ENCODE data around the gene AOPEP. TPM values are rescaled to one million over a fixed set of nuclear protein-coding genes. Genes with fewer than 3 reads are reported as not detected.
"Not testable (repeated sequence)": the region's sequence is repeated elsewhere in the genome, so short reads cannot be mapped to it uniquely, and the experiment has no call there.

The AOPEP gene
- total RNA-seq, 1 experiment from 2014 or later, result 15.0 TPM

DNA sequence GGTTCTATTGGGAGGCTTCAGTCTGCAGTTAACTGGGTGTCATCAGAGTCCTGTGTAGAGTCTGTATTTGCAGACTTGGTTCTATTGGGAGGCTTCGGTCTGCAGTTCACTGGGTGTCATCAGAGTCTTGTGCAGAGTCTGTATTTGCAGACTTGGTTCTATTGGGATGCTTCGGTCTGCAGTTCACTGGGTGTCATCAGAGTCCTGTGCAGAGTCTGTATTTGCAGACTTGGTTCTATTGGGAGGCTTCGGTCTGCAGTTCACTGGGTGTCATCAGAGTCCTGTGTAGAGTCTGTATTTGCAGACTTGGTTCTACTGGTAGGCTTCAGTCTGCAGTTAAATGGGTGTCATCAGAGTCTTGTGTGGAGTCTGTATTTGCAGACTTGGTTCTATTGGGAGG is 239.5 kb downstream of the AOPEP start:
- H2BK20ac ChIP-seq (ENCODE audit: low read depth, low read length, poor library complexity, severe bottlenecking); H3K36me3 Mint-ChIP-seq (ENCODE audit: insufficient read depth in 1 of 3, low read depth in 3 of 3); H2AK5ac ChIP-seq (ENCODE audit: insufficient read length, low read length); H3K56ac ChIP-seq (ENCODE audit: insufficient read length, low read depth, low read length); H3K27ac ChIP-seq (ENCODE audit: insufficient read length, low read depth, low read length); H4K8ac ChIP-seq (replicated peaks; ENCODE audit: insufficient read length, low read depth, low read length); H4K91ac ChIP-seq (ENCODE audit: insufficient read length, low read depth, low read length); H3K4ac ChIP-seq (ENCODE audit: low read depth, low read length); DNase-seq; H3K9ac ChIP-seq (ENCODE audit: extremely low read depth, insufficient read length, low read length); H3K79me1 ChIP-seq (ENCODE audit: insufficient read depth, low read depth, low read length, poor library complexity, severe bottlenecking); H3K27me3 Mint-ChIP-seq (ENCODE audit: low read depth); H4K5ac ChIP-seq (ENCODE audit: insufficient read length, low read depth, low read length); H4K20me1 ChIP-seq (ENCODE audit: control insufficient read depth, insufficient read depth, insufficient read length); H3K9me3 ChIP-seq (ENCODE audit: control insufficient read depth, low read depth, low read length); H2BK120ac ChIP-seq (ENCODE audit: low read depth, low read length, poor library complexity, severe bottlenecking); H3K4me2 ChIP-seq (ENCODE audit: insufficient read depth, insufficient read length, low read length); H3K4me1 Mint-ChIP-seq; H2BK12ac ChIP-seq (ENCODE audit: insufficient read length, low read depth, low read length); H3K79me2 ChIP-seq (ENCODE audit: insufficient read depth, low read length); H3T11ph ChIP-seq (ENCODE audit: low read length); H3K14ac ChIP-seq (ENCODE audit: insufficient read depth, low read length); H3K18ac ChIP-seq (ENCODE audit: insufficient read length, low read depth, low read length); H2BK5ac ChIP-seq (ENCODE audit: insufficient read length, low read length); H3K4me1 ChIP-seq (ENCODE audit: insufficient read depth, low read length); H3K9me3 Mint-ChIP-seq; H3K27ac Mint-ChIP-seq; H2AFZ ChIP-seq (ENCODE audit: low read length); H3K4me3 Mint-ChIP-seq; H3K23ac ChIP-seq (ENCODE audit: insufficient read length, low read depth, low read length); H3K23me2 ChIP-seq (ENCODE audit: insufficient read length, low read depth, low read length, poor library complexity, severe bottlenecking); H3K27me3 ChIP-seq (ENCODE audit: insufficient read depth, low read length); H2BK15ac ChIP-seq (ENCODE audit: low read depth, low read length): not testable (repeated sequence)
- WGBS (ENCODE audit: extremely low coverage, insufficient read length, low lambda C conversion rate), result no CpG with 5 or more reads among the region's 3 CpGs
